Suprapubic skin (tissue), 4 donors: ENCODE measurements around the gene PAQR8. TPM values are rescaled to one million over a fixed set of nuclear protein-coding genes. Genes with fewer than 3 reads are reported as not detected.

Experiments used
- DNase-seq, 2 donors: peaks; one replicate each; pipeline ENCODE4 v3.0.0-alpha.2; 2019; ENCODE audit warnings: low spot score in 2 of 2
- H3K27ac ChIP-seq: fragments of 200-600 bp; sonication (generic); one replicate; pipeline ENCODE4 v1.5.1; 2019
- H3K27me3 ChIP-seq: fragments of 200-600 bp; sonication (generic); one replicate; pipeline ENCODE4 v1.5.1; 2019
- H3K36me3 ChIP-seq: fragments of 200-600 bp; sonication (generic); one replicate; pipeline ENCODE4 v1.5.1; 2019
- H3K4me1 ChIP-seq: fragments of 200-600 bp; sonication (generic); one replicate; pipeline ENCODE4 v1.5.1; 2019
- H3K4me3 ChIP-seq: fragments of 200-600 bp; sonication (generic); one replicate; pipeline ENCODE4 v1.5.1; 2019; ENCODE audit warnings: mild to moderate bottlenecking
- H3K9me3 ChIP-seq: fragments of 200-600 bp; sonication (generic); one replicate; pipeline ENCODE4 v1.5.1; 2019
- CTCF ChIP-seq, 2 donors: fragments of 200-600 bp in 1 of 2; fragments of 450-650 bp in 1 of 2; sonication (generic) in 1 of 2; IDR thresholded peaks; one replicate each; pipeline ENCODE4 v1.5.1; 2016 to 2019; ENCODE audit warnings: antibody characterized with exemption in 2 of 2, mild to moderate bottlenecking in 1 of 2, moderate library complexity in 1 of 2
- EP300 ChIP-seq: sonication (generic); formaldehyde crosslinking; IDR thresholded peaks from one replicate; pipeline ENCODE4 v1.6.1; 2017; ENCODE audit warnings: antibody characterized with exemption
- POLR2A ChIP-seq, 2 donors: fragments of 450-650 bp; IDR thresholded peaks; one replicate each; pipeline ENCODE4 v1.6.1; 2017; ENCODE audit warnings: antibody characterized with exemption in 2 of 2, mild to moderate bottlenecking in 2 of 2, moderate library complexity in 2 of 2
- POLR2AphosphoS5 ChIP-seq, 3 donors: sonication (generic); formaldehyde crosslinking; IDR thresholded peaks; one replicate each; pipeline ENCODE4 v1.6.1; 2017; ENCODE audit warnings: antibody characterized with exemption in 3 of 3
- WGBS: methylation state at CpG from one replicate; pipeline ENCODE4 v1.1.5; 2018; 5-methylcytosine and 5-hydroxymethylcytosine counted together
- total RNA-seq, 4 donors: library from RNA; depleted of rRNA; stranded (reverse); fragments of >200 nt; gene quantifications; one replicate each; pipeline ENCODE4 v1.1.0, GENCODE V29; 2016

The PAQR8 gene
- total RNA-seq, 4 donors from 2014 or later: 2.2 to 6.5 (median 2.8) TPM

- H3K27ac ChIP-seq: no peak overlapping the region
- 48% methylated on average over 1 of the region's 1 CpG for WGBS
- no peak for DNase-seq
- peaks cover 4% of the 10 kb centered on the region for H3K27me3 ChIP-seq
- peaks cover 6% of the 10 kb centered on the region for H3K4me1 ChIP-seq
- H3K4me3 ChIP-seq: no peak overlapping the region
- no peaks in the 10 kb centered on the region for H3K9me3 ChIP-seq
- TF ChIP-seq CTCF (IDR thresholded peaks at IDR 0.05) (no peak), EP300 (no peak), POLR2A (IDR thresholded peaks at IDR 0.05) (no peak), POLR2AphosphoS5 (IDR thresholded peaks at IDR 0.05) (no peak)
- H3K36me3 ChIP-seq: no peaks in the 10 kb centered on the region
Measured at GRCh38 chr6:52347818-52348217, 14.1 kb upstream of the PAQR8 start.

GRCh38 chr6:52351879-52352238 is 10.1 kb upstream of the PAQR8 start:
- Histone ChIP-seq H3K4me1 (peaks cover 6% of the 10 kb centered on the region), H3K27ac (no peak overlapping the region), H3K4me3 (no peak overlapping the region), H3K9me3 (no peaks in the 10 kb centered on the region), H3K27me3 (no peaks in the 10 kb centered on the region), H3K36me3 (no peaks in the 10 kb centered on the region)
- WGBS: 100% methylated on average over 1 of the region's 1 CpG
- DNase-seq: no peak
- no peak for TF ChIP-seq POLR2AphosphoS5 (IDR thresholded peaks at IDR 0.05)
- TF ChIP-seq EP300: no peak
- no peak for TF ChIP-seq CTCF (IDR thresholded peaks at IDR 0.05)
- TF ChIP-seq POLR2A (IDR thresholded peaks at IDR 0.05): no peak

- H3K4me3 ChIP-seq: no peak overlapping the region
- TF ChIP-seq POLR2A (IDR thresholded peaks at IDR 0.05) (no peak), CTCF (IDR thresholded peaks at IDR 0.05) (no peak), EP300 (no peak), POLR2AphosphoS5 (IDR thresholded peaks at IDR 0.05) (no peak)
- 39% methylated on average over 5 of the region's 5 CpGs for WGBS
- H3K27me3 ChIP-seq: no peaks in the 10 kb centered on the region
- no peaks in the 10 kb centered on the region for H3K9me3 ChIP-seq
- H3K4me1 ChIP-seq: peaks cover 6% of the 10 kb centered on the region
- H3K36me3 ChIP-seq: no peaks in the 10 kb centered on the region
- DNase-seq: no peak
- H3K27ac ChIP-seq: no peak overlapping the region
Measured at GRCh38 chr6:52352239-52353018, 9.5 kb upstream of the PAQR8 start.

- TF ChIP-seq CTCF (IDR thresholded peaks at IDR 0.05): no peak
- no peak for TF ChIP-seq POLR2AphosphoS5 (IDR thresholded peaks at IDR 0.05)
- TF ChIP-seq POLR2A (IDR thresholded peaks at IDR 0.05): no peak
- no peak for TF ChIP-seq EP300
- Histone ChIP-seq H3K4me3 (no peak overlapping the region), H3K27me3 (no peaks in the 10 kb centered on the region), H3K4me1 (peaks cover 7% of the 10 kb centered on the region), H3K27ac (no peak overlapping the region), H3K36me3 (no peaks in the 10 kb centered on the region), H3K9me3 (no peaks in the 10 kb centered on the region)
- WGBS: 70% methylated on average over 2 of the region's 2 CpGs
- no peak for DNase-seq
Measured at GRCh38 chr6:52356017-52356416, 5.9 kb upstream of the PAQR8 start.

- H3K4me3 ChIP-seq: no peak overlapping the region
- no peak for DNase-seq
- TF ChIP-seq CTCF (IDR thresholded peaks at IDR 0.05) (no peak), EP300 (no peak), POLR2AphosphoS5 (IDR thresholded peaks at IDR 0.05) (no peak), POLR2A (IDR thresholded peaks at IDR 0.05) (no peak)
- H3K27me3 ChIP-seq: peaks cover 6% of the 10 kb centered on the region
- peaks cover 25% of the 10 kb centered on the region for H3K4me1 ChIP-seq
- H3K36me3 ChIP-seq: no peaks in the 10 kb centered on the region
- H3K27ac ChIP-seq: no peak overlapping the region
- WGBS: 86% methylated on average over 1 of the region's 1 CpG
- no peaks in the 10 kb centered on the region for H3K9me3 ChIP-seq
Measured at GRCh38 chr6:52359403-52359802, 2.5 kb upstream of the PAQR8 start.
